HL-60/S4 treated with phorbol 12-myristate 13-acetate at 8.2 ng/mL for 4 days and 3 days (cell line): ENCODE data around the gene DCHS1.

Experiments
- in situ Hi-C: fragments of 300-500 bp; cut with MboI; formaldehyde crosslinking; loops from 2 replicates; pipeline ENCODE4 v1.15.0; 2022; ENCODE audit warnings: low sequenced_read_pairs

Gene DCHS1

GRCh38 chr11:6646918-6647679 is 8.5 kb downstream of the DCHS1 start:
- in situ Hi-C loops = no loop called here

GRCh38 chr11:6646576-6646917 is 9.1 kb downstream of the DCHS1 start:
- in situ Hi-C loops = no loop called here

GRCh38 chr11:6646071-6646470 is 9.5 kb downstream of the DCHS1 start:
- in situ Hi-C loops = no loop called here

GRCh38 chr11:6642957-6643356 is 12.7 kb downstream of the DCHS1 start:
- in situ Hi-C loops = no loop called here

GRCh38 chr11:6640985-6641701 is 14.5 kb downstream of the DCHS1 start:
- in situ Hi-C loops = no loop called here

GRCh38 chr11:6640036-6640984 is 15.3 kb downstream of the DCHS1 start:
- in situ Hi-C loops = no loop called here

GRCh38 chr11:6638429-6638828 is 17.2 kb downstream of the DCHS1 start:
- in situ Hi-C loops = no loop called here

GRCh38 chr11:6637871-6638270 is 17.7 kb downstream of the DCHS1 start:
- in situ Hi-C loops = no loop called here

GRCh38 chr11:6636480-6636879 is 19.1 kb downstream of the DCHS1 start:
- in situ Hi-C loops = no loop called here

- in situ Hi-C loops = no loop called here
Observed at GRCh38 chr11:6635082-6635932, 20.3 kb downstream of the DCHS1 start.

GRCh38 chr11:6634534-6634933 is 21.1 kb downstream of the DCHS1 start:
- in situ Hi-C loops = no loop called here

- in situ Hi-C loops = no loop called here
Observed at GRCh38 chr11:6633422-6634408, 21.9 kb downstream of the DCHS1 start.

GRCh38 chr11:6632116-6633073 is 23.2 kb downstream of the DCHS1 start:
- in situ Hi-C loops = no loop called here

- in situ Hi-C loops = no loop called here
Observed at GRCh38 chr11:6631361-6631890, 24.2 kb downstream of the DCHS1 start.

- in situ Hi-C loops = no loop called here
Observed at GRCh38 chr11:6630632-6631291, 24.8 kb downstream of the DCHS1 start.

- in situ Hi-C loops = no loop called here
Observed at GRCh38 chr11:6629892-6630631, 25.5 kb downstream of the DCHS1 start.

GRCh38 chr11:6629573-6629891 is 26.1 kb downstream of the DCHS1 start:
- in situ Hi-C loops = no loop called here
